ENCODE measurements around the gene ADGRB3.

Gene ADGRB3

GRCh38 chr6:69026243-69026642, 391.2 kb downstream of the ADGRB3 start:
- no peak for DNase-seq (ENCODE audit: low read depth in 2 of 2)

GRCh38 chr6:69026715-69027114, 391.6 kb downstream of the ADGRB3 start:
- no peak for DNase-seq (ENCODE audit: low read depth in 2 of 2)

- DNase-seq (ENCODE audit: low read depth in 2 of 2) = no peak
These were observed 392.8 kb downstream of the ADGRB3 start for GRCh38 chr6:69027861-69028260.

DNA sequence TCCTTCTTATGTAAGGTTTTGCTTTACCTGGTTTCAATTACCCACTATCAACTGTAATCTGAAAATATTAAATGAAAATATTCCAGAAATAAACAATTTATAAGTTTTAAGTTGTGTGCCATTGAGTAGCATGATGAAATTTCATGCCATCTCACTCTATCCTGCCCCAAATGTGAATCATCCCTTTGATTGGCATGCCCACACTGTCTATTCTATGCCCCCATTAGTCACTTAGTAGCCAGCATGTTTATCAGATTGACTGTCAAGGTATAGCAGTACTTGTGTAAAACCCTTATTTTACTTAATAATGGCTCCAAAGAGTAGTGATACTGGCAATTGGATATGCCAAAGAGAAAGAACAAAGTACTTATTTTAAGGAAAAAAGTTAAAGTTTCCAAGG, 403.8 kb downstream of the ADGRB3 start:
- no peak for DNase-seq (ENCODE audit: low read depth in 2 of 2)

DNA sequence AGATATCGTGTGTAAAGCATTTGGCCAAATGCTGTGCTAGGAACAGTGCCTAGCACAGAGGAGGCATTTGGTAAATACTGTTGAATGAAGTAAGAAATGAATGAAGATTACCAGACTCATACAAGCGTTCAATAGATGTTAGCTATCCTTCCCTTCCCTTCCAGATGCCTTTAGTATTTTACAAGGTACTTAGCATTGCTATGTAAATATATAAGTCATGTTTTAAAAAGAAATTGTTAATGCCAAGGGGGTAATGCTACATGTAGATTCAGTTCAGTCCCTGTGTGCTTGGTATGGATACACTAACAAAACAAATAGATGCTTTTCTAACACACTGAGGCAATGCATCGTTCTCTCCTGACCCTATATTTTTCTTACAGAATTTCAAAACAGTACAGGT, 407.2 kb downstream of the ADGRB3 start:
- DNase-seq (ENCODE audit: low read depth in 2 of 2) = no peak

GRCh38 chr6:69044534-69044933, 409.5 kb downstream of the ADGRB3 start:
- no peak for DNase-seq (ENCODE audit: low read depth in 2 of 2)

DNA sequence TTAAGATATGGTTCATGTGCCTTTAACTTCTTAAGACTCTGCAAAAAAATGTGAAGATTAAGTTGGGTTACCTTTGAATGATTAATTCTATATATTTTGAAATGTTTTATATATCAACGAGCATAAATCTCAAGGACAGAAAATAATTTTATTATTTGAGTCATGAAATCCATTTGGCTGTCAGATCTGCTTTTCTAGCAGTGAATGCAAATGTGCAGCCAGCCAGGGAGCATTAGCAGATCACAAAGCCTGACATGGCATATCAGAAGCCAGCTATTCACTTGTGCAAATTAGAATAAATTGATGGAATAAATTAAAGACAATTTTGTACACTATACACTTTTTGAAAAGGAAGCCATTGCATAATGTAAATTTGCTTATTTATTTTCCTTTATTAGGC, 424.3 kb downstream of the ADGRB3 start:
- no peak for DNase-seq (ENCODE audit: low read depth in 2 of 2)

GRCh38 chr6:69061066-69061465, 426.0 kb downstream of the ADGRB3 start:
- DNase-seq (ENCODE audit: low read depth in 2 of 2) = no peak

GRCh38 chr6:69063401-69063800, 428.3 kb downstream of the ADGRB3 start:
- no peak for DNase-seq (ENCODE audit: low read depth in 2 of 2)

- no peak for DNase-seq (ENCODE audit: low read depth in 2 of 2)
These were observed 429.1 kb downstream of the ADGRB3 start for GRCh38 chr6:69064226-69064625.

DNA sequence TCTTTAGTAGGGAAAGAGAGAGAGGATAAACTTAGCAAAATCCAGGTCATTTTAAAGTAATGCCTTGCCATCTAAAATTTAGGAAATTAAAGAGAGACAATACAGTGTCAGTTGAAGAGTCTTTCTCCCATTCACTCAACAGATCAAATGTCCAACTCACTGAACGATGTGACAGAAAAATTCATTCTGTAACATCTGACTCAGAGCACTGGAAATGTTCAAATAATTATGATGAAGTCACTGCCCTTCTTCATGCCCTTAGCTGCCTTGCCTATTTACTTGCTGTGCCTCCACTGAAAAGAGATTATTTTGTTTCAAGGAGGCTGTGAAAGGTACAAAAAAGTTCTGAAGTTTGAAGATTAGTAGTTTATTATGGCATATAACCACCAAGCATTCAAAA, 434.8 kb downstream of the ADGRB3 start:
- no peak for DNase-seq (ENCODE audit: low read depth in 2 of 2)

DNA sequence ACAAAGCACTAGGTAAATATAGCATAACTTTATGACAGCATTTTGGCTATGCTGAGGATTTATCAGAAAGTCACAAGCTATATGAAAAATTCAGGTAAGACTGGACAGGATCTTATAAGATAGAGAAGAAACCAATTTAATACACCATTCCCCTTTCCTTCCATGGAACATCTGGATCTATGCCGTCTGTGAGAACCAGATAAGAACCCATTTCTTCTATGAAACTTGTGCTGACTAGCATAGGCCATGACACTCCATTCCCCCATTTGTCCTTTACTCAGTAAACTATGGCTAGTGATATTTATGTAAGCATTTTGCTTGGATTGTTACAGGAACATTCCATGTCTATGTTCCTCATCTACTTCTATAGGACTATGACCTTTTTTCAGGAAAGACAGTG, 437.7 kb downstream of the ADGRB3 start:
- no peak for DNase-seq (ENCODE audit: low read depth in 2 of 2)

- no peak for DNase-seq (ENCODE audit: low read depth in 2 of 2)
These were observed 449.8 kb downstream of the ADGRB3 start for GRCh38 chr6:69084746-69085335.

- no peak for DNase-seq (ENCODE audit: low read depth in 2 of 2)
These were observed 451.6 kb downstream of the ADGRB3 start for GRCh38 chr6:69086689-69087088.

- DNase-seq (ENCODE audit: low read depth in 2 of 2) = no peak
These were observed 454.5 kb downstream of the ADGRB3 start for GRCh38 chr6:69089539-69089938.

DNA sequence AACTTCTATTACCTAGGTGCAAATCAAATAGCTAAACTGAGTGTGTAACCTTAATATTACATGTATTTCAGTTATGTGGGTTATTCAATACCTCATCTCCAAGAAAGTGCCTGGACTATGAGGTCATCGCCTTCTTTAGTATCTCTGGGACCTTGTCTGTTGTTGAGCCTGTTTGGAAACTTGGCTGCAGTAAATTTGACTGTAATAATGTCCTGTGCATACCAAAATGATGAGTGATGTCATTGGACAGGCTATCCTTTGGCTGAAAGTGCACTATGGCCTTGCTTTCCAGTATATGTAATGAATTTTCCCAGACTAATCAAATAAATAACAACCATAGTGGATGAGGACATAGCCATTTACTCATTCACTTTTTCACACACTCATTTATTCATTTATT, 455.1 kb downstream of the ADGRB3 start:
- no peak for DNase-seq (ENCODE audit: low read depth in 2 of 2)

GRCh38 chr6:69096681-69097080, 461.6 kb downstream of the ADGRB3 start:
- DNase-seq (ENCODE audit: low read depth in 2 of 2) = no peak

GRCh38 chr6:69097948-69098347, 462.9 kb downstream of the ADGRB3 start:
- no peak for DNase-seq (ENCODE audit: low read depth in 2 of 2)

DNA sequence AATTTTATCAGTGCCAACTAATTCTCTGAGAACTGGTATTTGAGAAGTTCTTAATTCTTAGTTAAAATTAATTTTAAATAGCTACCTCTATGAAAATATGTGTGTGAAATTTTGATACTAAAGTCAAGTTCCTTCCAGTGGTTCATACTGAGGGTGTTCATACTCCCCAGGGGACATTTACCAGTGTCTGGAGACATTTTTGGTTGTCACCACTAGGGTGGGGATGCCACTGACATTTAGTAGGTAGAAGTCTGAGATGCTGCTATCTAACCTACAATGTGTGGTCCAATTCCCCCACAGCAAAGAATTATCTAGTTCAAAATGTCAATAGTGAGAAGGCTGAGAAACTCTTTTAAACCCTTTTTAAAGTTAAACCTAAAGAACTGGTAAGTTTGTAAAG, 463.8 kb downstream of the ADGRB3 start:
- no peak for DNase-seq (ENCODE audit: low read depth in 2 of 2)

GRCh38 chr6:69100772-69101171, 465.7 kb downstream of the ADGRB3 start:
- no peak for DNase-seq (ENCODE audit: low read depth in 2 of 2)

GRCh38 chr6:69102416-69102815, 467.3 kb downstream of the ADGRB3 start:
- no peak for DNase-seq (ENCODE audit: low read depth in 2 of 2)

DNA sequence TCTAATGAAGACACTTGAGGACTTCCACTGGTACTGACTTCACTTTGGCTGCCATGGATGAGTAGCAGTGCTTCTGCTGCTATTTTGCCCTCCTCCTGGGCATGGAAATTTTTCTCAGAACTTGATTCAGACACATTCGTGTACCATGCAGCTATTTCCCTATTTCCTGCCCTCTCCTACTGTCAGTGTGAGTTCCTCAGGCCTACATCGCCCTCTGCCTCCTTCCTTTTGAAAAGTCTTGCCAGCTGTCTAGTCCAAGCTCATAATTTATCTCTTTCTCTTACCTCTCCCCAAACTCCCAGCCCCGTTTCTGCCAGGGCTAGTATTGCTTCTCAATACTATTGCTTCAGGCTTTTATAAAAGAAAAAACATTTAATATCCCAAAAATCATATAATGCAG, 470.2 kb downstream of the ADGRB3 start:
- no peak for DNase-seq (ENCODE audit: low read depth in 2 of 2)

- DNase-seq (ENCODE audit: low read depth in 2 of 2) = no peak
These were observed 471.4 kb downstream of the ADGRB3 start for GRCh38 chr6:69106511-69106910.

GRCh38 chr6:69111301-69111700, 476.2 kb downstream of the ADGRB3 start:
- DNase-seq (ENCODE audit: low read depth in 2 of 2) = no peak

- DNase-seq (ENCODE audit: low read depth in 2 of 2) = no peak
These were observed 481.6 kb downstream of the ADGRB3 start for GRCh38 chr6:69116658-69117057.

Measured in stimulated activated CD8-positive, alpha-beta memory T cell treated with anti-CD3 and anti-CD28 coated beads, Interleukin-15, amount 100 ng/mL, for 4 hours (primary cell).